Stimulated activated naive CD8-positive, alpha-beta T cell treated with anti-CD3 and anti-CD28 coated beads, Interleukin-15, Interleukin-2, amounts not matched to agents 100 ng/mL and 50 ng/mL, for 24 hours (primary cell): ENCODE data around the gene TAAR5.
"Not testable (repeated sequence)": the region's sequence is repeated elsewhere in the genome, so short reads cannot be mapped to it uniquely, and the experiment has no call there.

Experiments
- H3K27ac Mint-ChIP-seq: one replicate; pipeline ENCODE4 v1.8.0; 2021; ENCODE audit warnings: mild to moderate bottlenecking, mixed read lengths
- H3K27me3 Mint-ChIP-seq: one replicate; pipeline ENCODE4 v1.8.0; 2021; ENCODE audit warnings: mixed read lengths
- H3K36me3 Mint-ChIP-seq: one replicate; pipeline ENCODE4 v1.8.0; 2021; ENCODE audit warnings: low read depth, mixed read lengths
- H3K4me1 Mint-ChIP-seq: one replicate; pipeline ENCODE4 v1.8.0; 2021; ENCODE audit warnings: low read depth, mixed read lengths
- H3K4me3 Mint-ChIP-seq: one replicate; pipeline ENCODE4 v1.8.0; 2021; ENCODE audit warnings: mild to moderate bottlenecking, mixed read lengths
- H3K9me3 Mint-ChIP-seq: one replicate; pipeline ENCODE4 v1.8.0; 2021; ENCODE audit warnings: mixed read lengths

TAAR5 gene

DNA sequence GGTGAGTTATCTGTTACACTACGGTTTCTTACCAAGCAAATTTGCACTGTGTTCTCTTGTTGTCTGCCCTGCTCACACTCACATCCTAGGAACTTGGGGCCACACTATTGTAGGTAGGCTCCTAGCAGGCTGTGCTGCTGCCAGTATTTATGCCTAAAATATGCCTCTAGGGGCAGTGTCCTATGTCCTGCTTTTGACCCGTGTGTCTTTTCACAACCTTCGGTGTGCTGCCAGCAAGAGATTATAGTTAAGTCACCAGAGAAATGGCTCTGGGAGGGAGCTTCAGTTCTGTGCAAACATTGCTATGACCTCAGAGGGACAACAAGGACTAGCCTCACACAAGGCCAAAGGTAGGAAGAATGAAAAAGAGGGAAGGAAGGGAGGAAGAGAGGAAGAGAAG is 8.9 kb upstream of the TAAR5 start:
- no peaks in the 10 kb centered on the region for H3K4me1 Mint-ChIP-seq
- peaks cover 24% of the 10 kb centered on the region for H3K27me3 Mint-ChIP-seq
- H3K4me3 Mint-ChIP-seq, result no peak overlapping the region
- H3K36me3 Mint-ChIP-seq, result no peaks in the 10 kb centered on the region
- no peaks in the 10 kb centered on the region for H3K9me3 Mint-ChIP-seq
- H3K27ac Mint-ChIP-seq, result no peak overlapping the region

DNA sequence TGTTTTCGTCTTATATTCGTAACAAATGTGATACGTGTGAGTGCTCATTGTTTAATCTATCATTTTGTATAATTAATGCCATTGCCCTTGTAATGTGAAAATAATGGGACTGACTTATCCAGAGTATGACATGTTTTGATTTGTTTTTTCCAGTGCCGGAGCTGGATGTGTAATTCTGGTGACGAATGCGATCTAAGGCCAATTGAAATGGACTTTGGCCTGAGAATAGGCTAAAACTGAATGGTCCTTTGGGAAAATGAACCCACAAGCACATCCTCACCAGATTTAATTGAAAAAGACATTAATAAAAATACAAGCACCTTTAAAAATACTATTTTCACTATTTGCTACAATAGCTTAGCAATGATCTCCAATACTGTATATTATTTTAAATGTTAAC is 6.7 kb upstream of the TAAR5 start:
- no peaks in the 10 kb centered on the region for H3K36me3 Mint-ChIP-seq
- H3K27me3 Mint-ChIP-seq, result peaks cover 24% of the 10 kb centered on the region
- H3K27ac Mint-ChIP-seq, result no peak overlapping the region
- H3K4me3 Mint-ChIP-seq, result no peak overlapping the region
- no peaks in the 10 kb centered on the region for H3K4me1 Mint-ChIP-seq
- no peaks in the 10 kb centered on the region for H3K9me3 Mint-ChIP-seq

DNA sequence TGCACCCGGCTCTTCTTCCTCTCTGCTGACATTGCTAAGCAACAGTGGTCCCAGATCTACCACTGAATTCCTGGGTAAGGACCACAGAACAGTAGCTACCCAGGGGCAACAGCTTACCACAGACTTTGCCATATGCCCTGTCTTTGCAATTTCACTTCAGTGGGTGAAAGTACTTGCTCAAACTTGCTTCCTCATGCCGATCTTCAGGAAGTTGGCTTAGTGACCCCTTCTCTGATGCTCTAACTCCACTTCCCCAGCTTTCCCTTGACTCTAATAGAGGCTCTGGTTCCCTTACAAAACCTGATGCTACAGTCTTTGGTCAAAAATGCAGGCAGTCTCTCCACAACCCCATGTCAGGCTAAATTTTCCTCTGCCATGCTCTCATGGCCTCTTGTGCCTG is 3.3 kb upstream of the TAAR5 start:
- Mint-ChIP-seq H3K36me3 (no peaks in the 10 kb centered on the region), H3K9me3 (no peaks in the 10 kb centered on the region), H3K27ac (no peak overlapping the region), H3K4me1 (no peaks in the 10 kb centered on the region), H3K4me3 (no peak overlapping the region), H3K27me3 (peaks cover 19% of the 10 kb centered on the region)

DNA sequence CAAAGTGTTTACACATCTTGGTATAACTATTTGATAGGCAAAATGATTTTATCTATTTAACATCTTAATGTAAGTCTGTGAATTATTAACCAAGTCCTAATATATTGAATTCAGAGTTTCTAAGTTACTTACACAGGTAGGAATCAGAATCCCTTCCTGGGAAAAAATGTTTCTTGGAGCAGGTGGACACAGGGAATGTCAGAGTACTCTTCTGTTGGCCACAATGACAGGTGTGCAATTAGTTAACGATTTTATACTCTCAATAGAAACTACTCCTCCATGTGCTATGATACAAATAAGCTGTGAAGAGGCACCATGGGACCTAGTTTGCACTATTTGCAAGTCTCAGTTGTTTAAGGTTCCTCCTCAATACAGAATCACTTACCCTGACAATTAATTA is 821 bp upstream of the TAAR5 start:
- Mint-ChIP-seq H3K27ac (no peak overlapping the region), H3K27me3 (peaks cover 19% of the 10 kb centered on the region), H3K9me3 (no peaks in the 10 kb centered on the region)

DNA sequence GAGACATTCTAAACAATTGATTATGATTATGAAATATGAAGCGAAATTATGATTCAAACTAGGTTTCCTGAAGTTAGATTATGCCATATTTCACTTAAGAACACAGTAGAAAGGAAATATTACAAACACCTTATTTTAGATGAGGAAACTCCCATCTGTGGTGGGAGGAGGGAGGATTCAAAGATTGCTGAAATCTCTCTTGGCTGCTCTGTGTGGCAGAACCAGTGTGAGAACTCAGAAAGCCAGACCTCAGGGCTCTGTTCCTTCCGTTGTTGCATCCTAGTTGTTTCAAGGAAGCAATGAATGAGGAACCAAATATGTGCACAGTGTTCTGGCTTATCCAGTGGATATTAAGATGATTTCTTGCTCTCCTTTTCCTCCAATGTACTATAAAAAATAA is 2.1 kb downstream of the TAAR5 start:
- Mint-ChIP-seq H3K36me3 (no peaks in the 10 kb centered on the region), H3K27ac (no peak overlapping the region), H3K4me3 (no peak overlapping the region), H3K4me1 (no peaks in the 10 kb centered on the region), H3K27me3 (peaks cover 23% of the 10 kb centered on the region), H3K9me3 (no peaks in the 10 kb centered on the region)

More for the DNA sequence above, 821 bp upstream of the TAAR5 start:
- Mint-ChIP-seq H3K4me1 (no peaks in the 10 kb centered on the region), H3K36me3 (no peaks in the 10 kb centered on the region), H3K4me3 (no peak overlapping the region)

DNA sequence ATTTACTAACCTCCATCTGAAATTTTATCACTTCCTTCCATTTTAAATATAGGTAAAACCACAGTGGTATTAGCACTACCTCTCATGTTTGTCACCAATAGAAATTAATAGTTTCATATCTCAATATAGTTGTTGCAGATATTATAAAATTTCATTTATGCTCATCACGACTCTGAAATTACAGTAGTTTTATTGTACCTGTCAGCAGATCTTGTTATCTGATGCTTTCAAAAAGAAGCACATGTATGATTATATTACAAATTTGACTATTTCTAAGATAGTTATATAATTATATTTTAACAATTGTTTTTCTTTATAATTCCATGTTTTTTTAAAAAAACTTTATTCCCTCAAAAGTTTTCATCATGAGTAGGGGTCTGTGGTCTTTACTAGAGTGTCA is 4.8 kb downstream of the TAAR5 start:
- Mint-ChIP-seq H3K27me3 (peaks cover 25% of the 10 kb centered on the region), H3K4me1 (no peaks in the 10 kb centered on the region), H3K4me3 (no peak overlapping the region), H3K9me3 (no peaks in the 10 kb centered on the region), H3K36me3 (no peaks in the 10 kb centered on the region), H3K27ac (no peak overlapping the region)

DNA sequence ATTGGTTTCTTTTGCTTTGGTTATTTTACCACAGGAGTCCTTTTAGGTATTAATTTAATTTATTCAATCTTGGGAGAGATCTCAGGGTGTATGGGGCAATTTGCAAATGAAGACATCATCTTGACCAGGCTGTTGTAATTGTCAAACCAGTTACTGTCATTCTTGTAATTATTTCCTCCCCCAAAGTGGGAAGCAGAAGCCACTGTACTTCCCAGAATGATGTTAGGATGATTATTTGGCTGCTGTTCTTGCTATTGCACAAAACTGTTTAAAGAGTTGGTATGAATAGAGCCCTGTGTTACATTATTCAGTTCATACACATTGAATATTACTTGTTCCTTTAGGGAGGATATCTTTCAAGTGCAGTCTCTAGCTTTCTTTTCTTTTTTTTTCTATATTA is 17.8 kb downstream of the TAAR5 start:
- Mint-ChIP-seq H3K4me1 (no peaks in the 10 kb centered on the region), H3K4me3 (no peak overlapping the region), H3K27ac (no peak overlapping the region), H3K9me3 (no peaks in the 10 kb centered on the region), H3K27me3 (peaks cover 35% of the 10 kb centered on the region), H3K36me3 (no peaks in the 10 kb centered on the region)

DNA sequence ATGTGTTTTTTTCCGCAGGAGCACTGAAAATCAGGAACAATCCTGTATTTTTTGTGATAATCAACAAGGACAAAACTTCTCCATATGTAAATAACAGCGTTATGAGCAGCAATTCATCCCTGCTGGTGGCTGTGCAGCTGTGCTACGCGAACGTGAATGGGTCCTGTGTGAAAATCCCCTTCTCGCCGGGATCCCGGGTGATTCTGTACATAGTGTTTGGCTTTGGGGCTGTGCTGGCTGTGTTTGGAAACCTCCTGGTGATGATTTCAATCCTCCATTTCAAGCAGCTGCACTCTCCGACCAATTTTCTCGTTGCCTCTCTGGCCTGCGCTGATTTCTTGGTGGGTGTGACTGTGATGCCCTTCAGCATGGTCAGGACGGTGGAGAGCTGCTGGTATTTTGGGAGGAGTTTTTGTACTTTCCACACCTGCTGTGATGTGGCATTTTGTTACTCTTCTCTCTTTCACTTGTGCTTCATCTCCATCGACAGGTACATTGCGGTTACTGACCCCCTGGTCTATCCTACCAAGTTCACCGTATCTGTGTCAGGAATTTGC is 19.2 kb downstream of the TAAR5 start, which contains the start of gene TAAR6:
TAAR6 (plus strand) TSS at position 102 of the 557 bp plus-strand sequence; CDS start at position 102, 0 bp downstream.
- Mint-ChIP-seq H3K27me3 (peaks cover 38% of the 10 kb centered on the region), H3K27ac (no peak within 1 kb of the TSS), H3K4me1 (no peaks in the 10 kb centered on the region), H3K9me3 (no peaks in the 10 kb centered on the region), H3K4me3 (no peak within 1 kb of the TSS), H3K36me3 (no peaks in the 10 kb centered on the region)

DNA sequence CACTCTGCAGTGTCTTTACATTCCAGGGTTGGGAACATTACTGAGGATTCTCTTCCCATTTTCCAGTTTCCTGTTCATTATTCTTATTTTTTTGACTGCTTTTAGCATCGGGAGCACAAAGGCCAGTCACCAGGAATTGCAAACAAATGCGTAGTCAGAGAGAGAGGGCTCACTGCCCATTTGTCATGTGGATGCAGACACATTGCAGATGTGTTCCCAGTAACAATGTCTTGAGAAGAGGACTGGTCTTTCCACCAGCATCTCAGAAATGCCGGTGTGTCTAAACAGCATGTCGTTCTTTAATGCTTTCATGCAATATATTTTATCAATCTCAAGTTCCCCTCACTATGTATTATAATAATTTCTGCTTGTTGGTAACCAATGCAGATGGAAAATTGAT is 20.4 kb downstream of the TAAR5 start:
- Mint-ChIP-seq H3K27ac (no peak overlapping the region), H3K27me3 (peaks cover 39% of the 10 kb centered on the region), H3K9me3 (no peaks in the 10 kb centered on the region), H3K4me1 (no peaks in the 10 kb centered on the region), H3K36me3 (no peaks in the 10 kb centered on the region), H3K4me3 (no peak overlapping the region)

DNA sequence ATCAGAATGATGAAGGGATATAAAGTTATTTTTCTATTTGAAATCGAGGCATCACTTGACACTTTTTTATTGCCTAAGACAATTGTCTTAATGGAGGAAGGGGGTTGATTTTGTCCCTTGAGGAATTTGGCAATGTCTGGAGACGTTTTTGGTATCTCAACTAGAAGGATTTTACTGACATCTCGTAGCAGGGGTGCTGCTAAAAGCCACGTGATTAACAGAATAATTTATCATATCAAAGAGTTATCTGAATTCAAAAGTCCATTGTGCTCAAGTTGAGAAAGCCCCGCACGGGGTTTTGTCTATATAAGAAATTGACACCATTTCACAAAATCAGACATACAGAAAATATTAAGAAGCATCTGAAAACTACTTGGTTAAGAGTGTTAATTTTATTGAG is 20.9 kb downstream of the TAAR5 start:
- Mint-ChIP-seq H3K27me3 (peaks cover 38% of the 10 kb centered on the region), H3K27ac (no peak overlapping the region), H3K4me1 (no peaks in the 10 kb centered on the region), H3K4me3 (no peak overlapping the region), H3K36me3 (no peaks in the 10 kb centered on the region), H3K9me3 (no peaks in the 10 kb centered on the region)

DNA sequence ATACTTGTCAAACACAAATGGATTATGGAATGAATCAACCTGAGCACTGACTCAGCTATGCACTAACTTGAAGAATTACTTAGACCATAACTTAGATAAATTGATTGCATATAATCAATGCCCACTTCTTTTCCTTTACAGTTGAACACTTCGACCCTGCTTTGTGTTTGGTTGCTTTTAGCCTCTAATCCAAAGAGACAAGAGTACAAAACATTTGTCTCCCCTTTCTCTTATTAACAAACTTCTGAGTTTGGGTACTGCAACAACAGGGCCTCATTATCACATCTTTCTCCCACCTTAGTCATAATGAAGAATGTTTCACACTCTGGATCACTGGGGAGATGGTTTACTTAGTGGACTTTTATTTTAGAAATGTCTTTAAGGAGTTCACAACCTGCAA is 22.0 kb downstream of the TAAR5 start:
- Mint-ChIP-seq H3K9me3 (no peaks in the 10 kb centered on the region), H3K4me1 (no peaks in the 10 kb centered on the region), H3K27ac (no peak overlapping the region), H3K36me3 (no peaks in the 10 kb centered on the region), H3K27me3 (peaks cover 40% of the 10 kb centered on the region), H3K4me3 (no peak overlapping the region)

DNA sequence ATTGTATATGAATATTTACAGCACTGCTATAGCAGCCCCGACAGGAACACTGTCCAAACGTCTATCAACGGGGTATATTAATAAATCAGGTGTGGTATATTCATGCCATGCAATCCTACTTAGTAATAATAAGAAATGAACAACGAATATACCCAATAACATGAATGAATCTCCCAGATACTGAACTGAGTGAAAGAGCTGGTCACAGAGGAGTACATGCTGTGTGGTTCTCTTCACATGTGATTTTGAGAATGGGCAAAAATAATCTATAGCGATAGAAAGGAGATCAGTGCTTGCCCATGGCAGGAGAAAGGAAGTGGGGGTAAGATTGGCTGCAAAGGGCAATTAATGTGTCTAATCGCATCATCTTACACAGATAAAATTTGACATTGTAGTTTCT is 23.1 kb downstream of the TAAR5 start:
- no peaks in the 10 kb centered on the region for H3K36me3 Mint-ChIP-seq
- no peaks in the 10 kb centered on the region for H3K4me1 Mint-ChIP-seq
- H3K4me3 Mint-ChIP-seq, result no peak overlapping the region
- no peak overlapping the region for H3K27ac Mint-ChIP-seq
- H3K9me3 Mint-ChIP-seq, result no peaks in the 10 kb centered on the region
- H3K27me3 Mint-ChIP-seq, result peaks cover 42% of the 10 kb centered on the region

DNA sequence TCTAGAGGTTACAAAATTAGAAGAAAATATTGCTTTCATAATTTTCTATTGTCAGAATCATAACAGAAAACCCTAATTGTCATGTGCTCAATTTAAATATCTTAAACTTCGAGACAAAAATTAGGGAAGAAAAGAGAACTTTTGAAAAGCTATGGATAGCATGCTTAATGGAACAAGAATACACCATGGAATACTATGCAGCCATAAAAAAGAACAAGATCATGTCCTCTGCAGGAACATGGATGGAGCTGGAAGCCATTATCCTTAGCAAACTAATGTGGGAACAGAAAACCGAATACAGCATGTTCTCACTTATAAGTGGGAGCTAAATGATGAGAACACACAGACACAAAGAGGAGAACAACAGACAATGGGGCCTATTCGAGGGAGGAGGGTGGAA is 29.5 kb downstream of the TAAR5 start:
- not testable (repeated sequence) for H3K4me3 Mint-ChIP-seq, H3K36me3 Mint-ChIP-seq, H3K9me3 Mint-ChIP-seq, H3K4me1 Mint-ChIP-seq, H3K27ac Mint-ChIP-seq
- peaks cover 50% of the 10 kb centered on the region for H3K27me3 Mint-ChIP-seq

DNA sequence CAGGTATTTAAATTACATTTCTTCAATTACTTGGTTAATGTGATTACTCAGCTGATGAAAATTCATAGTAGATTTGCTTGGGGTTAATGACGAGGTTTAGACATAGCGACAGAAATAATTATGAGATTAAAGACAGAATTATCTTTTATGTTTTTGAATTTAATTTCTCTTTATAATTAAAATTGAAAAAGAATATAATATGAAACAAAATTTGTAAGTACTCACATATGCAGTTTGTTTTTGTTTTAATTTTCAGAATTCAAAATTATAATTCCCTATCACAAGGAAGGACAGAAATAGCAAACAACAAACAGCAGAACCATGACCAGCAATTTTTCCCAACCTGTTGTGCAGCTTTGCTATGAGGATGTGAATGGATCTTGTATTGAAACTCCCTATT is 37.2 kb downstream of the TAAR5 start, which contains the start of gene TAAR8:
TAAR8 (plus strand) TSS at position 301 of the 400 bp plus-strand sequence; CDS start at position 322, 21 bp downstream.
- H3K4me3 Mint-ChIP-seq, result no peak within 1 kb of the TSS
- H3K27me3 Mint-ChIP-seq, result peaks cover 37% of the 10 kb centered on the region
- H3K9me3 Mint-ChIP-seq, result no peaks in the 10 kb centered on the region
- H3K4me1 Mint-ChIP-seq, result no peaks in the 10 kb centered on the region
- no peak within 1 kb of the TSS for H3K27ac Mint-ChIP-seq
- no peaks in the 10 kb centered on the region for H3K36me3 Mint-ChIP-seq

DNA sequence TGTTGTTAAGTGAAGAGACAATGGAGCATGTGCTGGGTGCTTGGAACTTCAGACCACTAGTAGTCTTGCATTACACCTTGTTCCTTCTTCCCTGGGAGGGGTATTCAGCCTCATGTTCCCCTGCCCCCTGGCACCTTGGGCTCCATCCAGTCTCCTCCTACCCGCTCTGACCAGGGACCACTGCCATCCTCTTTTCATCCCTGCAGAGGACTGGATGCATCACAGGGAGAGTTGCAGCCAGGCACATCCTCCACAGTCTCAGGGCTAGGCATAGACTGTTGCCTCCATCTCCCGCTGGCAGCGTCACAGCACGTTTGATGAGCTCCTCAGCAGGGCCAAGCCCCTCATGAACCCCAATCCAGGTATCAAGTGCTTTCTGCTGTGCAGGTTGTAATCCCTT is 38.3 kb downstream of the TAAR5 start:
- no peak overlapping the region for H3K27ac Mint-ChIP-seq
- H3K27me3 Mint-ChIP-seq, result peaks cover 26% of the 10 kb centered on the region
- H3K4me3 Mint-ChIP-seq, result no peak overlapping the region
- no peaks in the 10 kb centered on the region for H3K36me3 Mint-ChIP-seq
- H3K4me1 Mint-ChIP-seq, result no peaks in the 10 kb centered on the region
- no peaks in the 10 kb centered on the region for H3K9me3 Mint-ChIP-seq

DNA sequence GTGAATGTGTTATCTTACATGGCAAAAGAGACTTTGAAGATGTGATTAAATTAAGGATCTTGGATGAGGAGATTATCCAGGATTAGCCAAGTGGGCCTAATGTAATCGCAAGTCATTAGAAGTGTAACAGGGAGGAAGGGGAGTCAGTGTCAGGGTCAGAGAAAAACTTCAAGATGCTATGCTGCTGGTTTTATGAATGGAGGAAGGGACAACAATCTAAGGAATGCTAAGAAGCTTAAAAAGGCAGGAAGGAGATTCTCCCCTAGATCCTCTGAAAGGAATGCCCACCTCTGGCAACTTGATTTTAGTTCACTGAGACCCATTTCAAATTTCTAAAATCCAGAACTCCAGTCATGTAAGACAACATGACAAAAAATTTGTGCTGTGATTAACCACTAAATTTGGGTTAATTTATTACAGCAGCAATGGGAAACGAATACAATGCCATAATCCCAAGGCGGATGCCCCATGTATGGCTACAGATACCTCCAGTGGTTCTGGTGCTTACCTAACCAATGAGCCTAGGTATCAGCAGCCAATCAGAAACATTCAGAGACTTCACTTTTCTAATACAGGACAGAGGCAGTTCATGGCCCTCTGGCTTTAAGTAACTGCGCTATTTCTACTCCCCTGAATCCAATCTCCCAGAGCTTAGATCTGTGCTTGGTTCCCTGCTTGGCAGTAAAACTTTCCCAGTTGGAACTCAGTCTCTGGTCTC is 40.6 kb downstream of the TAAR5 start:
- Mint-ChIP-seq H3K4me1 (no peaks in the 10 kb centered on the region), H3K4me3 (no peak overlapping the region), H3K27ac (no peak overlapping the region), H3K36me3 (no peaks in the 10 kb centered on the region), H3K9me3 (no peaks in the 10 kb centered on the region), H3K27me3 (peaks cover 31% of the 10 kb centered on the region)
